ENCODE results near the gene POU6F2. TPM values are rescaled to one million over a fixed set of nuclear protein-coding genes. Genes with fewer than 3 reads are reported as not detected.

POU6F2 gene
- total RNA-seq, 1 experiment from 2014 or later, result not detected

- Histone ChIP-seq H3K9me3 (ENCODE audit: control insufficient read depth, insufficient read depth, low read depth, low read length) (no peaks in the 10 kb centered on the region), H3K27me3 (ENCODE audit: control insufficient read depth, insufficient read depth, low read length) (peaks cover 2% of the 10 kb centered on the region; the same call in 1 of the 2 replicates), H3K36me3 (ENCODE audit: control insufficient read depth, insufficient read depth, low read length) (no peaks in the 10 kb centered on the region), H3K4me1 (ENCODE audit: control insufficient read depth, insufficient read depth, low read length) (no peaks in the 10 kb centered on the region), H3K27ac (ENCODE audit: low read length) (no peak overlapping the region), H3K4me3 (ENCODE audit: low read depth in 2 of 2, low read length in 2 of 2) (no peak overlapping the region)
- in situ Hi-C loops (cut with HindIII; ENCODE audit: low pct_unique_long_range_greater_than_20kb, low sequenced_read_pairs) (no loop called here), intact Hi-C loops (cut with micrococcal nuclease; ENCODE audit: unreplicated experiment) (no loop called here)
- no peak for TF ChIP-seq CTCF (IDR thresholded peaks at IDR 0.05)
- TF ChIP-seq TCF7L2 (IDR thresholded peaks at IDR 0.05; ENCODE audit: low read depth, low read length), result no peak
- TF ChIP-seq SIN3A (IDR thresholded peaks at IDR 0.05; ENCODE audit: borderline replicate concordance, insufficient read depth, low read depth, low read length), result no peak
- no peak for TF ChIP-seq POLR2AphosphoS5 (IDR thresholded peaks at IDR 0.05; ENCODE audit: low read depth, low read length)
- ATAC-seq, result no peak
- ChIA-PET POLR2A (no interaction called here), CTCF (no interaction called here)
- BruUV-seq (replicated peaks), result no TSS peak
- DNase-seq (ENCODE audit: low read depth, low spot score), result no peak
These were observed 222.2 kb downstream of the POU6F2 start for GRCh38 chr7:39199951-39200350.

- in situ Hi-C loops (cut with HindIII; ENCODE audit: low pct_unique_long_range_greater_than_20kb, low sequenced_read_pairs) (no loop called here), intact Hi-C loops (cut with micrococcal nuclease; ENCODE audit: unreplicated experiment) (no loop called here)
- POLR2A ChIA-PET, result no interaction called here
- DNase-seq (ENCODE audit: low read depth, low spot score), result no peak
- H3K27ac ChIP-seq (ENCODE audit: low read length), result no peak overlapping the region
- TF ChIP-seq SIN3A (IDR thresholded peaks at IDR 0.05; ENCODE audit: borderline replicate concordance, insufficient read depth, low read depth, low read length) (no peak), CTCF (IDR thresholded peaks at IDR 0.05) (no peak), POLR2AphosphoS5 (IDR thresholded peaks at IDR 0.05; ENCODE audit: low read depth, low read length) (no peak), REST (IDR thresholded peaks at IDR 0.05; ENCODE audit: insufficient read depth in 1 of 2, low read depth in 2 of 2, low read length in 1 of 2) (no peak), TCF7L2 (IDR thresholded peaks at IDR 0.05; ENCODE audit: low read depth, low read length) (no peak)
- no peaks in the 10 kb centered on the region for H3K4me1 ChIP-seq (ENCODE audit: control insufficient read depth, insufficient read depth, low read length)
- no peaks in the 10 kb centered on the region for H3K9me3 ChIP-seq (ENCODE audit: control insufficient read depth, insufficient read depth, low read depth, low read length)
- CTCF ChIA-PET, result no interaction called here
- no TSS peak for BruUV-seq (replicated peaks)
- ATAC-seq, result no peak
- H3K27me3 ChIP-seq (ENCODE audit: control insufficient read depth, insufficient read depth, low read length), result peaks cover 2% of the 10 kb centered on the region; the same call in 1 of the 2 replicates
- no peak overlapping the region for H3K4me3 ChIP-seq (ENCODE audit: low read depth in 2 of 2, low read length in 2 of 2)
- no peaks in the 10 kb centered on the region for H3K36me3 ChIP-seq (ENCODE audit: control insufficient read depth, insufficient read depth, low read length)
These were observed 224.3 kb downstream of the POU6F2 start for GRCh38 chr7:39202041-39202440.
